Raji (cell line): ENCODE results near the gene KIAA0513.

Source experiments
- POLR2A ChIP-seq: IDR thresholded peaks from 2 replicates; pipeline ENCODE4 v1.6.1; 2011; ENCODE audit warnings: low read depth, low read length, control low read depth; ENCODE audit not compliant: insufficient read depth

KIAA0513 gene

GRCh38 chr16:84999857-85000480, 27.6 kb upstream of the KIAA0513 start:
- TF ChIP-seq POLR2A, result no peak

GRCh38 chr16:85002099-85002541, 25.5 kb upstream of the KIAA0513 start:
- no peak for TF ChIP-seq POLR2A

- TF ChIP-seq POLR2A, result no peak
Observed at GRCh38 chr16:85002608-85003007, 25.0 kb upstream of the KIAA0513 start.

GRCh38 chr16:85003076-85003475, 24.5 kb upstream of the KIAA0513 start:
- TF ChIP-seq POLR2A, result no peak

GRCh38 chr16:85003725-85004586, 23.6 kb upstream of the KIAA0513 start:
- no peak for TF ChIP-seq POLR2A

- TF ChIP-seq POLR2A, result no peak
Observed at GRCh38 chr16:85004587-85005205, 22.9 kb upstream of the KIAA0513 start.

- TF ChIP-seq POLR2A, result no peak
Observed at GRCh38 chr16:85005285-85006069, 22.1 kb upstream of the KIAA0513 start.

GRCh38 chr16:85006639-85007038, 21.0 kb upstream of the KIAA0513 start:
- no peak for TF ChIP-seq POLR2A

GRCh38 chr16:85007496-85008214, 19.9 kb upstream of the KIAA0513 start:
- no peak for TF ChIP-seq POLR2A

- TF ChIP-seq POLR2A, result no peak
Observed at GRCh38 chr16:85008271-85008670, 19.3 kb upstream of the KIAA0513 start.

- TF ChIP-seq POLR2A, result no peak
Observed at GRCh38 chr16:85010446-85010930, 17.1 kb upstream of the KIAA0513 start.

GRCh38 chr16:85010931-85011845, 16.4 kb upstream of the KIAA0513 start, which contains the start of gene ZDHHC7:
Gene ZDHHC7 (minus strand): TSS chr16:85011535. CDS start chr16:84990618, 20,917 bp downstream.
- TF ChIP-seq POLR2A, result peak; percentile 92

- TF ChIP-seq POLR2A, result no peak
Observed at GRCh38 chr16:85011846-85012284, 15.7 kb upstream of the KIAA0513 start.
